Sigmoid colon (tissue), 4 donors: ENCODE measurements around the gene FAM180B.

Experiments used
- POLR2A ChIP-seq, 2 donors: fragments of 450-650 bp; IDR thresholded peaks; one replicate each; pipeline ENCODE4 v1.6.1; 2016; ENCODE audit warnings: antibody characterized with exemption in 2 of 2, mild to moderate bottlenecking in 2 of 2, moderate library complexity in 2 of 2
- POLR2AphosphoS5 ChIP-seq, 4 donors: sonication (generic); formaldehyde crosslinking; IDR thresholded peaks; one replicate each; pipeline ENCODE4 v1.6.1; 2017; ENCODE audit warnings: antibody characterized with exemption in 4 of 4
- TF ChIP-seq, protein P1 (sequence below), 4 experiments: fragments of 450-650 bp in 3 of 4; fragments of 200-600 bp in 1 of 4; IDR thresholded peaks; one replicate each; pipeline ENCODE4 v1.5.1; 2016 to 2019; ENCODE audit warnings: antibody characterized with exemption in 4 of 4, mild to moderate bottlenecking in 3 of 4, moderate library complexity in 2 of 4

- TF ChIP-seq POLR2A (IDR thresholded peaks at IDR 0.05) (no peak), POLR2AphosphoS5 (IDR thresholded peaks at IDR 0.05) (no peak)
- TF ChIP-seq, protein P1, sequence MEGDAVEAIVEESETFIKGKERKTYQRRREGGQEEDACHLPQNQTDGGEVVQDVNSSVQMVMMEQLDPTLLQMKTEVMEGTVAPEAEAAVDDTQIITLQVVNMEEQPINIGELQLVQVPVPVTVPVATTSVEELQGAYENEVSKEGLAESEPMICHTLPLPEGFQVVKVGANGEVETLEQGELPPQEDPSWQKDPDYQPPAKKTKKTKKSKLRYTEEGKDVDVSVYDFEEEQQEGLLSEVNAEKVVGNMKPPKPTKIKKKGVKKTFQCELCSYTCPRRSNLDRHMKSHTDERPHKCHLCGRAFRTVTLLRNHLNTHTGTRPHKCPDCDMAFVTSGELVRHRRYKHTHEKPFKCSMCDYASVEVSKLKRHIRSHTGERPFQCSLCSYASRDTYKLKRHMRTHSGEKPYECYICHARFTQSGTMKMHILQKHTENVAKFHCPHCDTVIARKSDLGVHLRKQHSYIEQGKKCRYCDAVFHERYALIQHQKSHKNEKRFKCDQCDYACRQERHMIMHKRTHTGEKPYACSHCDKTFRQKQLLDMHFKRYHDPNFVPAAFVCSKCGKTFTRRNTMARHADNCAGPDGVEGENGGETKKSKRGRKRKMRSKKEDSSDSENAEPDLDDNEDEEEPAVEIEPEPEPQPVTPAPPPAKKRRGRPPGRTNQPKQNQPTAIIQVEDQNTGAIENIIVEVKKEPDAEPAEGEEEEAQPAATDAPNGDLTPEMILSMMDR (IDR thresholded peaks at IDR 0.05): no peak
These were observed 34.4 kb upstream of the FAM180B start for GRCh38 chr11:47552056-47552565.
